HG02763 (cell line): Measurements from ENCODE around the gene TM9SF1.

ENCODE experiments used
- ATAC-seq: cut with Tn5 transposase; IDR thresholded peaks from one replicate; pipeline ENCODE4 v1.9.1; 2021; ENCODE audit warnings: mild to moderate bottlenecking, moderate library complexity; ENCODE audit not compliant: unreplicated experiment

TM9SF1 gene

GRCh38 chr14:24156840-24157239 lies 38.4 kb downstream of the TM9SF1 start:
- ATAC-seq: no peak

GRCh38 chr14:24155100-24155499 lies 40.1 kb downstream of the TM9SF1 start:
- no peak for ATAC-seq

- ATAC-seq: no peak
Measured at GRCh38 chr14:24151404-24152080, 43.7 kb downstream of the TM9SF1 start.

- ATAC-seq: no peak
Measured at GRCh38 chr14:24150993-24151392, 44.2 kb downstream of the TM9SF1 start.

- ATAC-seq: no peak
Measured at GRCh38 chr14:24150567-24150966, 44.7 kb downstream of the TM9SF1 start.

- no peak for ATAC-seq
Measured at GRCh38 chr14:24150061-24150460, 45.2 kb downstream of the TM9SF1 start.

GRCh38 chr14:24149302-24149969 lies 45.8 kb downstream of the TM9SF1 start:
- no peak for ATAC-seq

- no peak for ATAC-seq
Measured at GRCh38 chr14:24147761-24148428, 47.3 kb downstream of the TM9SF1 start.

- ATAC-seq: peak; percentile 78
Measured at GRCh38 chr14:24146978-24147760, 48.1 kb downstream of the TM9SF1 start, which contains the start of gene RNF31. Gene RNF31, plus strand, starts transcription at chr14:24147498. Its CDS starts 201 bp downstream, at chr14:24147699.

GRCh38 chr14:24146453-24146977 lies 48.7 kb downstream of the TM9SF1 start, which contains the start of gene PSME2:
Gene PSME2, minus strand, starts transcription at chr14:24146610. Its CDS starts 29 bp downstream, at chr14:24146581.
- ATAC-seq: peak; percentile 62

- ATAC-seq: no peak
Measured at GRCh38 chr14:24145690-24146452, 49.4 kb downstream of the TM9SF1 start.

GRCh38 chr14:24145219-24145618 lies 50.0 kb downstream of the TM9SF1 start:
- no peak for ATAC-seq

- ATAC-seq: no peak
Measured at GRCh38 chr14:24144451-24144850, 50.8 kb downstream of the TM9SF1 start.

- ATAC-seq: no peak
Measured at GRCh38 chr14:24143511-24143910, 51.7 kb downstream of the TM9SF1 start.

- peak; percentile 83 for ATAC-seq
Measured at GRCh38 chr14:24141097-24141880, 54.0 kb downstream of the TM9SF1 start, which contains the start of gene EMC9. Gene EMC9, minus strand, starts transcription at chr14:24141591. Its CDS starts 287 bp downstream, at chr14:24141304.

- ATAC-seq: no peak
Measured at GRCh38 chr14:24139272-24139934, 55.8 kb downstream of the TM9SF1 start.
